IPS-15b (cell line): ENCODE data around the gene STK32C.
A peak's percentile ranks its signal among the peaks of the same experiment; 100 is the strongest.

Experiments
- H3K27me3 ChIP-seq: one replicate; pipeline ENCODE4 v1.6.1; 2013; ENCODE audit warnings: low read length; ENCODE audit not compliant: control insufficient read depth, insufficient read depth
- H3K36me3 ChIP-seq: one replicate; pipeline ENCODE4 v1.6.1; 2013; ENCODE audit warnings: low read length; ENCODE audit not compliant: control insufficient read depth, insufficient read depth
- H3K4me1 ChIP-seq: one replicate; pipeline ENCODE4 v1.6.1; 2013; ENCODE audit warnings: mild to moderate bottlenecking, low read length; ENCODE audit not compliant: control insufficient read depth, insufficient read depth
- H3K4me3 ChIP-seq: one replicate; pipeline ENCODE4 v1.5.1; 2013; ENCODE audit warnings: low read depth, low read length
- H3K9ac ChIP-seq: one replicate; pipeline ENCODE4 v1.6.1; 2013; ENCODE audit warnings: low read depth, mild to moderate bottlenecking, low read length
- H3K9me3 ChIP-seq: one replicate; pipeline ENCODE4 v1.6.1; 2013; ENCODE audit warnings: mild to moderate bottlenecking, low read length; ENCODE audit not compliant: control insufficient read depth, insufficient read depth

Gene STK32C

DNA sequence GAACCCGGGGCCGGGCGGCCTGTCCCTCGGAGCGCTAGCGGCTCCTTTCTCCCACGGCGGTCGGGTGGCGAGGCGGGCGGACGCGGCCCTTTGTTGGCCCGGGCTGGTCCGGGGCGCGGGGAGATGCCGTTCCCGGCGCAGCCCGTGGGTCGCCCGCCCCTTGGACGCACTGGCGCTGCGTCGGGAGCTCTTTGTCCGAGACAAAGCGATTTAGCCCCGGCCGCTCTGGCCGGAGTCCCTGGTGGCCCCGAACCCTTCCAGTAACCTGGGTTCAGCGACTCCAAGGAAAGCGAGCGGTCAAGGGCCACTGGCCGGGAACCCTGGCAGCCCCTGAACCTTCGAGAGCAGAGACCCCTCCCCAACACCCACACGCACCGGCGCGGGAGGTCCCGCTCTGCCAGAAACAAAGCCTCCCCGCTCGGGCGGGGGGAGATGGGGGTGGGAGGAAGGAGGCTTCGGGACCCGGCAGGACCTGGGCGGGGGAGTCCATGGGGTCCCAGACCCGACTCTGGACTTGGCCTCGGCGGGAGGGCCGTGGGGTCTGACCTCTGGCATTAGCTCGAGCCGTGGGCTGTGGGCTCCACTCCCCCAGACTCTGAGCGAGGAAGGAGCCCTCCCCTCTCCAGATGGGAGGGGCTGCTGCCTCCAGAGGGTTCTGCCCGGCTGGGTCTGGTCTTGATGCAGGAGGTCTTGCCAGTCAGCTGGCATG is 120.2 kb downstream of the STK32C start:
- no peaks in the 10 kb centered on the region for H3K9me3 ChIP-seq
- peaks cover 45% of the 10 kb centered on the region for H3K27me3 ChIP-seq
- peak overlapping the region; percentile 26 for H3K9ac ChIP-seq
- H3K36me3 ChIP-seq = no peaks in the 10 kb centered on the region
- no peaks in the 10 kb centered on the region for H3K4me1 ChIP-seq
- peak overlapping the region; percentile 61 for H3K4me3 ChIP-seq

DNA sequence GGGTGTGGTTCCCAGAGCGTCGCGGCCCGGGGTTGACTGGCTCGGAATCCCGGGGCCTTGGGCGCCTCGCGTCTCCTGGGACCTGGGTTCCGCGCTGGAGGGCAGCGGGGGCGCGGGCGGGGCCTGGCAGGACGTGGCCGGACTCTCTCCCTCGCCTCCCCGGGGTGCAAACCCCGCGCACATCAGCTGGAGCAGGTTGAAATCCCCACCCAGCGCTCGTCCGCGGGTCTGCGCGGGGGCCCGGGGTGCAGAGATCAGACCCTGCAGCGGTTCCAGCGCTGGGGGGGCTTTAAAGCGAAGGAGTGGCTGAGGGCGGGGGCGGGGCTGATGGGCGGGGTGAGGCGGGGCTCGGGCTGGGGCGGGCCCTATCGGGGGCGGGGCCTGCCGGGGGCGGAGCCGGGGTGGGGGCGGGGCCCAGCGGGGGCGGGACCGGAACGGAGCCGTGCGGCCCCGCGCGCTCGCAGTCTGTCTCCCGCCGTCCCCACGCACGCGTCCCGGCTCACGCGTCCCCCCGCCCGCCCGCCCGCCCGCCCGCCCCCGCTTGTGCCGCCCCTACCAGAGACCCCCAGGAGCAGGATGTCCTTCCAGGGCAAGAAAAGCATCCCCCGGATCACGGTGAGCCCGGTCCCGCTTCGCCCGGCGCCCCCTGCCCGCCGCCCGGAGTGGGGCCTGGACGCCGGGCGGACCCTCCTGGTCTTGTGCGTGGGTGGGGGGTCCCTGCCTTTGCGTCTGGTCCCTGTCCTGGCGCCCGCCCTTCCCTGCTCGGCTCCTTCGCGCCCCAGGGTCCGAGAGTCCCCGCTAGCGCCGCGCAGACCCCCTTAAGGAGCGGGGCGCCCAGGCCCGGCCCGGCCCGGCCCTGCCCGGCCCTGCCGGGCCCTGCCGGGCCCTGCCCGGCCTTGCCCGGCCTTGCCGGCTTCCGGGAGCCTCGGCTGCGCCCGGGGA is 121.0 kb downstream of the STK32C start, which contains the start of gene DPYSL4:
Gene DPYSL4, plus strand, starts transcription at position 461 of the 942 bp plus-strand sequence. Its CDS starts 116 bp downstream, at position 577.
- H3K9ac ChIP-seq = peak within 1 kb of the TSS; percentile 26
- H3K4me1 ChIP-seq = no peaks in the 10 kb centered on the region
- peaks cover 45% of the 10 kb centered on the region for H3K27me3 ChIP-seq
- H3K4me3 ChIP-seq = peak within 1 kb of the TSS; percentile 61
- no peaks in the 10 kb centered on the region for H3K36me3 ChIP-seq
- no peaks in the 10 kb centered on the region for H3K9me3 ChIP-seq

DNA sequence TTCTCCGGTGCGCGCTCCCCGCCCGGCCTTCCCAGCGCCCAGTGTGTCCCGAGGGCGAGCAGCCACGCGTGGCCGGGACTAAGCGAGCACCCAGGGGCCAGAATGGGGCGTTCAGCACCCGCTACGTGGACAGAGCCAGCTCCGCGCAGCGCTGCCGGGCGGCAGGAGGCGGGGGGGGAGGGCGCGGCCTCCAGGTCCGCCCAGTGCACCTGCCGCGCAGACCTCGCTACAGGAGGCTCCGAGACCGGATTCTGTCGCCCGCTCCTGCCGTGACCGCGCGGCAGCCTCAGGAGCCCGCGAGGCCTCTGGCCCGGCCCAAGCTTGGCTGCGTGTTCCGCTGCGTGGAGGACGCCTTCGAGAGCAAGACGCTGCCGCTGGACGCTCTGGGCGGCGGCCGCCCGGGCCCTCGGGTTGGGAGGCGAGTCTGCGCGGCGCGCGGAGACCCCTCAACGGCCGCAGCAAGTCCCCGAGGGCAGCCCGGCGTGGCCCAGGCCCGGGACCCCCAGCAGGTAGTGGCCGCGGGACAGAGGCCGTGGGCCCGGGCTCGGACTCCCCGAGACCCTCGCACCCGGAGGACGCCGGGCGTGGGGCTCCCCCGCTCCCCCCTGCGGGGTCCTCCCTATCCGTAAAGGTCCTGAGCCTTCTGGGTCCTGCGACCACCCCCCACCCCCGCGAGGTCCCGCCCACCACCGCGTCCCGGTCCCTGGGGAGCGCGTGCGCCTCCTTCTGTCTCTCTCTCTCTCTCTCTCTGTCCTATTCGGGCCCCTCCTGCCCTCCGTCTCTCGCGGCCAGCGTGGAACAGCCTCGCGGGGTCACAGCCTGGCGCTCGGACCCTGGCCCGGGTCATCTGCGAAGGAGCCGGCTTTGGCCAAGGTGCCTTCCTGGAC is 121.9 kb downstream of the STK32C start:
- Histone ChIP-seq H3K9ac (no peak overlapping the region), H3K4me1 (no peaks in the 10 kb centered on the region)

DNA sequence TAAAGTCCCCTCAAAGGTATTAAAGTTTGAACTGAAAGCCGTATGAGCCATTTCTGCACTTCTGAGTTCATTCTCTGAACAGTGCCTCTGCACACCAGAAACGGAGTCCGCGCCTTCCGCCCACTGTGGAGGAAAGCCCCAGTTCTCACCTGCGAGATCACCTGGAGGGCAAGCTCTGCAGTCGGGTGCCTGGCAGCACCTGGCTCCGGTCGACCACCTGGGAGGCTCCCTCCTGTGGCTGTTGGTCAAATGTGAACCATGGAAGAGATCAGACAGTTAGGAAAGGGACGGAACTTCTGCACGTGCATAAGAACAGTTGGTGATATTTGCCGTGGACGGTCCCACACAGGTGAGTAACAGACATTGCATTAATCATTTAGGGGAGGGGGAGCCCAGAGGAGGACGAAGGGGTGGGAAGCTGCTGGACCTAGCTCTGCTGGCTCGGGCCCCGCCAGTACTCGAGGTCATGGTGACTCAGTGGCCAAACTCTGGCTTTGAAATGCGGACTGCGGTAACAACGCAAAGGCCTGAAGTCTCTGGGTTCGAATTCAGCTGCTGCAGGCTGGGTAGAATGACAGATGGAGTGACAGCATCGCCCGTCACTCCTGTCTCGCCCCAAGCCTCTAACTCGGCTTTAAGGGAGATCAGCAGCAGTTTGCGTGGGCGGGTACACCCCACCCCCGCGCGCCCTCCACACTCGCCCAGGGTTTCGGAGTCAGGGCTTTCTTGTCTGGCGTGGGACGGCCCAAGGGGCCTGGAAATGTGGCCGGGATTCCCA is 122.7 kb downstream of the STK32C start:
- no peak overlapping the region for H3K4me3 ChIP-seq
- H3K27me3 ChIP-seq = peaks cover 45% of the 10 kb centered on the region
- H3K9ac ChIP-seq = no peak overlapping the region
- H3K36me3 ChIP-seq = no peaks in the 10 kb centered on the region
- no peaks in the 10 kb centered on the region for H3K9me3 ChIP-seq
- no peaks in the 10 kb centered on the region for H3K4me1 ChIP-seq

More for the DNA sequence above, 121.9 kb downstream of the STK32C start:
- peaks cover 45% of the 10 kb centered on the region for H3K27me3 ChIP-seq
- no peaks in the 10 kb centered on the region for H3K36me3 ChIP-seq
- H3K9me3 ChIP-seq = no peaks in the 10 kb centered on the region
- peak overlapping the region; percentile 43 for H3K4me3 ChIP-seq

DNA sequence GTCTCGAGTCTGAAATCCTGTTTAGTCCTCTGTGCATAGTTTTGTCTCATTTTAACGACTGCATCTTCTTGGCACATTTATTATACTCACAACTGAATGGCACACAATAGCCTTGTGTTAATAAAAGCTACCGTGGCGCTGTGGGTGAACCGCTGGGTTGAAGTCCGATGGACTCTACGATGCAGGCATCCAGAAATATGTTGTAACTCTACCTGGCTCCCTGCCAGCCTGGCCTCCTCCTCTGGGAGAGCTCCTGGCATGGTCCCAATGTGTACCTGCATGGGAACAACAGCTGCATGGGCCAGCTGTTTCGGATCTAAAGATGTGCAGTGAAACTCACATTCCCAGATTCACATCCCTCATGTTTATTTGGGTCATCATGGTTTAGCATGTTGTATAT is 124.7 kb downstream of the STK32C start:
- peaks cover 35% of the 10 kb centered on the region for H3K27me3 ChIP-seq
- H3K4me1 ChIP-seq = no peaks in the 10 kb centered on the region
- no peaks in the 10 kb centered on the region for H3K9me3 ChIP-seq
- H3K9ac ChIP-seq = no peak overlapping the region
- no peaks in the 10 kb centered on the region for H3K36me3 ChIP-seq
- no peak overlapping the region for H3K4me3 ChIP-seq

DNA sequence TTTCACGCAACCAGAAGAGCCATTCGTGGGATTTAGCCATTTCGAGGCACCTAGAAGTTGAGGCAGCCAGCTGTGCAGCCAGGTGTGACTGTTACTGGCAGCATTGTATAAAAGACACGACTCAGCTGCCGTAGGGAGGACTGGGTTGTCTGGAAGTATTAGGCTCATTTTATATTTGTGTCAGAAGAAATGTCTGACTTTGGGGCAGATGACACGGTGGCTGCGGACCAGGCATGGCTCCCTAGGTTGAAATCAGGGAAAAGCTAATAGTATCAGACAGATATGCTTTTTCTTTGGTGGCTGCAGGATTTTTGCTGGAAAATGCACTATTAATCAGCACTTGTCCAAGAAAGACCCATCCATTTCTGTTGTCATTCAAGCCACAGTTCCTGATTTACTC is 125.2 kb downstream of the STK32C start:
- H3K4me3 ChIP-seq = no peak overlapping the region
- peaks cover 30% of the 10 kb centered on the region for H3K27me3 ChIP-seq
- no peaks in the 10 kb centered on the region for H3K9me3 ChIP-seq
- H3K36me3 ChIP-seq = no peaks in the 10 kb centered on the region
- H3K9ac ChIP-seq = no peak overlapping the region
- no peaks in the 10 kb centered on the region for H3K4me1 ChIP-seq

DNA sequence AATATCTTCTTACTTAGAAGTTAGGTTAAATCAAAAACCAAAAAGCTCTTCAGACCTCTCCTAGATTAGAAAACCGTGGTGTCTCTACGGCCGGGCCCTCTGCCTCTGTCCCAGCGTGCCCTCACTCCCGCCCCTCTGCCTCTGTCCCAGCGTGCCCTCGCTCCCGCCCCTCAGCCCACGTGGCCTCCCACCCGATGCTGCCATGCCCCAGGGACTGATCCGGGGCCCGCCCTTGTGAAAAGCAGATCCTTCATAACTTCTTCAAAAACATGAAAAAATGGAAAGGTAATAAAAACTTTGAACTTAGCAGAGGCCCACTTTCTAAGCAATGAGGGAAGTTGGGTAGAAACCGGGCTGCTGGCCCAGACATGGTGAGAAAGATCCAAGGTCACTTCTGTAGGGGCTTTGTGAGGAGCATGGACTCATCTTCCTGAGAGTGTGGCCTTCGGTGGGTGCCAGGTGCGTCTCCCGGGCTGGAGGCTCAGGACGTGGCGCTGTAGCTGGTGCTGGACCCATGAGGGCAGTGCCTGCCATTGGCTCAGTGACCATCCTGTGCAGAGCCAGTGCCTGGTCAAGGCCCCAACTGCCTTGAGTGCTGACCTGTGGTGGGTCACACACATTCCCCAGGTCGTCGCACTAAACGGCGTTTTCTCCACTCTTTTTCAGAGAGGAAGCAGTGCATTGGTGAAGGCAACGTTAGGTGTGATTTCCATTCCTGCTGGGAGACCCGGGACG is 125.9 kb downstream of the STK32C start:
- peaks cover 28% of the 10 kb centered on the region for H3K27me3 ChIP-seq
- H3K9me3 ChIP-seq = no peaks in the 10 kb centered on the region
- H3K9ac ChIP-seq = no peak overlapping the region
- H3K4me1 ChIP-seq = no peaks in the 10 kb centered on the region
- no peak overlapping the region for H3K4me3 ChIP-seq
- H3K36me3 ChIP-seq = no peaks in the 10 kb centered on the region

DNA sequence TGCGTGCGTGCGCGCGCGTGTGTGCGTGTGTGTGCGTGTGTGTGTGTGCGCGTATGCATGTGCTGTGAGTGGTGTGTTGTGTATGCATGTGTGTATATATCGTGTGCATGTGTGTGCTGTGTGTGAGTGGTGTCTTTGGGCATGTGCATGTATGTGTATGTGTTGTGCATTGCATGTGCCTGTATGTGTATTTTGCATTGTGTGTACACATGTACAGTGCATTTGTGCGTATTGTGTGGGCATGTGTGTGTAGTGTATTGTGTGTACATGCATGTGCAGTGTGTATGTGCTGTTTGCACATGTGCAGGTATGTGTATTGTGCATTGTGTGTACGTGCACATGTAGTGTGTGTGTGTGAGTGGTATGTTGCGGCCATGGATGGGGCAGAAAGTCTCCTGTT is 127.0 kb downstream of the STK32C start:
- H3K27me3 ChIP-seq = peaks cover 34% of the 10 kb centered on the region

DNA sequence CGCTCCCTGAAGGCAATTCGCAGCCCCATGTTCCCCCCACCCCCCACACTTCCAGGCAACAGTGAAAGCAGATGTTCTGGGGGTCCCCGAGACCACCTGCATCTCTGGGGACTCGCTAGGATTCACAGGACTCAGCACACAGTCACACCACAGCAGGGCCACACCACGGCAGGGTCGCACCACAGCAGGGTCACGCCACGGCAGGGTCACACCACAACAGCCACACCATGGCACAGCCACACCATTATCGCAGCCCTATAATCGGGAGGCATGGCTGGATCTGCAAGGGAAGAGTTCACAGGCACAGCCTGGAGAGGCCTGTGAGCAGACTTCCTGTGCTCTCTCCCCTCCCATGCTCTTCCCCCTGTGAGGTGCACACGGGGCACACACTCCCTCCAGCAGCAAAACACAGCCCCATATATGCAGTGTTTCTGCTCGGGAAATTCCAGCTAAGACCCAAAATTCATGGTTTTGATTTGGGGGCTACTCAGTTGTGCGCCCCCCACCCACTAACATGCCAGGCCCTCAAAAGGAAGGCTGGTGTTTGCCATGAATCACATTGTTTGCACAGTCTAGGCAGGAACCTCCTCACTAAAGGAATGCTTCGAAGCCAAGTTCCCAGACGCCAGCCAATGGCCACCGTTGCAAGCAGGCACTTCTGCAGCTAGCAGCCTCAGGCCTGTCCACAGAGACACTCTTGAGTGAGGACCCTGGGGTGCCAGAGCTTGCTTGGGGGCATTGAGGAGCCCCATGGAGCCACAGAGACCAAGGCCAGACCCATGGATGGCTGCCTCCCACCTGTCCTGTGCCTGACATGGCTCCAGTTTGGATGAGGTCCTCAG is 128.0 kb downstream of the STK32C start:
- peaks cover 24% of the 10 kb centered on the region for H3K27me3 ChIP-seq
- no peaks in the 10 kb centered on the region for H3K36me3 ChIP-seq
- no peak overlapping the region for H3K4me3 ChIP-seq
- no peaks in the 10 kb centered on the region for H3K4me1 ChIP-seq
- no peaks in the 10 kb centered on the region for H3K9me3 ChIP-seq
- no peak overlapping the region for H3K9ac ChIP-seq

More for the DNA sequence above, 127.0 kb downstream of the STK32C start:
- no peaks in the 10 kb centered on the region for H3K36me3 ChIP-seq
- H3K4me1 ChIP-seq = no peaks in the 10 kb centered on the region
- H3K4me3 ChIP-seq = no peak overlapping the region
- no peak overlapping the region for H3K9ac ChIP-seq
- H3K9me3 ChIP-seq = no peaks in the 10 kb centered on the region
